GM19023 (cell line): ENCODE results near the gene MEAK7.

Source experiments
- ATAC-seq: cut with Tn5 transposase; IDR thresholded peaks from one replicate; pipeline ENCODE4 v1.9.1; 2021; ENCODE audit warnings: mild to moderate bottlenecking, moderate library complexity; ENCODE audit not compliant: unreplicated experiment

Gene MEAK7

GRCh38 chr16:84495506-84495905 is 9.0 kb downstream of the MEAK7 start:
- ATAC-seq = no peak

GRCh38 chr16:84489131-84489530 is 15.3 kb downstream of the MEAK7 start:
- ATAC-seq = no peak

- ATAC-seq = no peak
Measured at GRCh38 chr16:84487358-84487757, 17.1 kb downstream of the MEAK7 start.

GRCh38 chr16:84486551-84487235 is 17.8 kb downstream of the MEAK7 start:
- ATAC-seq = no peak

DNA sequence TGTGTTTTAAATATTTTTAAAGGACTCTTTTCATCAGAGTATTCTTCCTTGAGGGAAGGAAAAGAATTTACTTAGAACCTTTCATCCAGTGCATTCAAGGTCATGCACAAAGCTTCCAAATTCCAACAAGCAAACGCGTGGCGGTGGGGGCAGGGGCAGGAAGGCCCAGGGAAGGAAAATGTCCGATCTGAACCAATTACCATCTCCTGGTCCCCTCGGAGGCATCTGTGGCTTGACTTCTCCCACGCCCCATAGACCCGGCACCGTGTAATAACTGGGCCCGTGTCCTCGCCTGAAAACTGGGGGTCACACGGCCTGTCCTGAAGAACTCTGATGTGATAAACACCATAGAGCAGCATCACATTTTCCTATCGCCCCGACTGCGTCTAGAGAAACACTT is 18.3 kb downstream of the MEAK7 start:
- ATAC-seq = no peak

DNA sequence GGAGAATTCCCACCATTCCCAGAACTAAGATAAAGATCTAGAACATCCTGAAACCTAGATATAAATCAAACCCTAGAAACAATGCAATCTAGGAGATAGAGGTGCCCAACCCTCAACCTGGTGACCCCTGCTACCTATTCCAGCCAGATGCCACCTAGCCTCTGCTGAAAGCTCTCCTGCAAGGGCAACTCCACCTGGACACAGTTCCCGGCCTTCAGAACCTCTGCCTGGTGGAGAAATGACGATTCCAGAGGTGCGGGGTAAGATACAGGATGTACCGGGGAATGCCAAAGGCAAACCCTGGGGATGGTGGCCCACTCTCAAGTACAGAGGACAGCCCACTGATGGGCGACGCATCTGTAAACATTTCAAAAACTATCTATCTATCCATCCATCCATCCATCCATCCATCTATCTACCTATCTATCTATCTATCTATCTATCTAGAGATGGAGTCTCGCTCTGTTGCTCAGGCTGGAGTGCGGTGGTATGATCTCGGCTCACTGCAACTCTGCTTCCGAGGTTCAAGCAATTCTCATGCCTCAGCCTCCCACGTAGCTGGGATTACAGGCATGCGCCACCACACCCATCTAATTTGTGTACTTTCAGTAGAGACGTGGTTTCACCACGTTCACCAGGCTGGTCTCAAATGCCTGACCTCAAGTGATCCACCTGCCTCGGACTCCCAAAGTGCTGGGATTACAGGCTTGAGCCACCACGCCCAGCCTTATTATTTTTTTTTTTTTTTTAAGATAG is 19.0 kb downstream of the MEAK7 start:
- ATAC-seq = no peak

DNA sequence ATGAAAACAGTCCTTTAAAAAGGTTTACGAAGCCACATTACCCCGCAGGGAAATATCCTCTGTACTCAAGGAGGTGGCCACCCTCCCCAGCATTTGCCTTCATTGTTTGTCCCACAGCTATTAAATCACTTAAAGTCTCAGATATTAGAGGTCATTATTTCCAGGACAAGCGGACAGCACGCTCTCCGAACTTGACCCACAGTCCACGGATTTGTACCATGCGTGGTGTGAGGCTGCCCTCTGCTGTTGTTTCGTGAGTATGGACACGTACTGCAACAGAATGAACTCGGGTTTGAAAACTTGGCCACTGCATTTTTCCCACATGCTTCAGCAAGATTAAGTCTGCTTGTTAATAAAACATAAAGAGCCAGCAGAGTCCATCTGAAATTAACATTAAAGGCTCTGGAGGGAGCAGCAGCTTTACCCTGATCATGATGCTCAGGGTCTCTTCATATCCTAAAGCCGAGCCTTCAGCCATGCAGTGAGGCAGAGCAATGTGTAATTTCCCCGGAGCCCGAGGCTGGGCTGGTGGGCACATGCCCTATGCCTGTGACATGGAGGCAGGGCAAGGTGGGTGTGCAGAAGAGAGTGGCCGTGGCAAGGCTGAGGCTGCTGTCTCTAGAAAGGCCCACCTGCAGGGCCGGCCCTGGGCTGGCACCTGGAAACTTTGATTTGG is 19.7 kb downstream of the MEAK7 start:
- ATAC-seq = no peak

GRCh38 chr16:84483882-84484565 is 20.4 kb downstream of the MEAK7 start:
- no peak for ATAC-seq

DNA sequence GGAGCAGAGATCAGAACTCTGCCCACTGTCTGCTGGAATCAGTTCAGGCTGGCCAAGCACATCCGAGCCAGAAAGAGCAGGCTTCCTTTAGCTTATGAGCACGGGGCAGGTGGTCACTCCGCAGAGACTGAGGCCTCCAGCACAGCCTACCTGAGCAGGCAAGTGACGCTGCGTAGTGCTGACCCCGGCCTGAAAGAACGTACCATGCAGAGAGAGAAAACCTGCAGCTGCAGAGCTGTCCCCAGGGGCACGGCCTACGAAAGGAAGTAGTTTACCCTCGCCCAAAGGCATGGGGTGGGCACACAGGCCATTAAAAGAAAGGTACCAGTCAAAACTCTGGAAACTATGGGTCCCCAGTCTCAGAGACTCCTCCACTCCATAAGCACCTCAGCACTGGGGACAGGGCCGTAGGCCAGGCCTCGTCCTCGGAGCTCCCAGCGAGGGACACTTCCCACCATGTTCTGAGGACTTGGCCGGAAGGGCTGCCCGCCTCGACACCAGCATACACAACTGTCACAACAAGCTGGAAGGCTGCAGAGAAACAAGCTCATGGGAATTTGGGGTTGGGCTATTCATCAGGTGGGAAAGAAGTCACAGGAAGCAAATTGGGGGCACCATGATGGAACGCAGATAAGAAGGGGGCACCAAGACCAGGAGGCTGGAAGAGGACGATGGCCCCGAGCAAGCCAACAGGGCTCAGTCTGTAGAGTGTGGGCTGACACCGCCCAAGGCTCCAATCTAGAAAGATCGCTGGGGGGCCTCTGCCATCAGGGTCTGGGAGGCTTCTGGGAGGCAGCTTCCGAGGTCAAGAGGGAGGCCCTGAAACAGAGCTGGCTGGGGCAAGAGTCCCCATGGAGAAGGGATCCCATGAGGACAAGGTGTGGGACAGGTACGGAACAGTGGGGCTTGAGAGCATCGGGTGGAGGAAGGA is 21.2 kb downstream of the MEAK7 start:
- ATAC-seq = no peak

DNA sequence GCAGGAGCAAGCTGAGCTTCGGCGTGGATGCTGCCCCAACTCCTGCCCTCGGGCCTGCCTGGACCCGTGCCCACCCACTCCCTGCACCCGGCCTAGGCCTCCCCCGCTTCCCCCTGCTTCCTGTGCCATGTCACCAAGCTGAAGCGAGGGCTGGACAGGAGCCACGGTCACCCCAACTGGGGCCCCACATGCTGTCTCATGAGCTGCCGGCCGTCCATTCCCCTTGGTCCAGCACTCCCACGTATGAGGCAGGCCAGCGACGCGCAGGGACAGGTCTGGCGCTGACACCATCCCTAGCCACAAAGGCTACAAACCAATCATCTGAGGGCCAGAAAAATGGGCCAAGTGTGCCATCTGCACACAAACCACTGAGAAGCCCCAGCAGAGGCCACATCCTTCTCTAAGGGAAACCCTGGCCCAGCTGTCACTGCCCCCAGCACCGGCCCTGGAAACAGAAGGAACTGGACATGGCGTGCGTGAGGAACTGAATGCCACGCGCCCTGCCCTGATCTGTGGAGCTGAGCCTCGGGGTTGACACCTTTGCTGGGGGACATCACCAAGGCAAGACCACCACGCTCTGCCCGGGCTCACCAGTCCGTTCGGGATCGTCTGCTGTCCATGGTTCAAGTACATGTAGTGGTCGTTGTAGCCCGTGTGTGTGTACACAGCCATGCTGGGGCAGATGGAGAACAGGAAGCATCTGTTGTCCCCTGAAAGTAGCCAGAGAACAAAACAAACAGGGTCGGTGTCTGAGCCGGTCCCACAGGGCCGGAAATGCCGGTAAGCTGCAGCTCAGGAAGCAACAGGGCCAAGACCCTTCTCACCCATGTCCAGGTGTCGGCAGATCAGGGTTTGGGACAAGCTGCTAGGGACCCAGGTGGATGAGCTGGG is 22.2 kb downstream of the MEAK7 start:
- no peak for ATAC-seq

- ATAC-seq = no peak
Measured at GRCh38 chr16:84481051-84481735, 23.3 kb downstream of the MEAK7 start.

GRCh38 chr16:84479716-84480450 is 24.6 kb downstream of the MEAK7 start:
- ATAC-seq = no peak

DNA sequence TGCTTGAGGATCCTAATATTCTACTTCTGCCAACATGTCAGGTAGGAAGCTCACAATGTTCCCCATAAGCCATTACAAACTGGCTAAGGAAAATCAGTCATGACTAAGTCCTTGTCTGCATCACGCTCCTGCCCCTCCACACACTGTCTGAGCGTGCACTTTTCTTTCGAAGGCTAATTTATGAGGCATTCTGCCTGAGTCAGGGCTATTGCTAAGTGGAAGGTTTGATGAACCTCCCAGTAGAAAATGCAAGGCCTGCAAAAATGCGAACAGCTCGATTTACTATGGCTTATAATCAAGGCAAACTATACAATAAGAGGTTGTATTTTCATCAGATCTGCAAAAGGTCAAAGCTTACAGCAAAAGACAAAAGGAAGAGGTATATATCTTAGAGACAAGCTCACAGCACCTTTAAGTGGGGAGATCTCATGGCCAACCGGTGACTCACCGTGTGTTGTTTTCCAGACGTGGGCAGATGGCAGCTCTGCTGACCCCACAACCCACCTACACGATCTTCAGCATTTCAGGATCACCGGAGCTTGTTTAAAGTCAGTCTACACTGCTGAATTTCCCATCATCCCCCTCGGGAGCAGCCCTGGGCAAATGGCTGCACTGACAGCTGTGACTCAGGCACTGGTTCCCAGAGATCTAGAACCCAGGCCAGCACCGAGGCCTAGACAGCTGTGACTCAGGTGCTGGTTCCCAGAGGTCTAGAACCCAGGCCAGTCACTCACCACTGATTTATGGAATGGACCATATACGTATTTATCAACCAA is 26.1 kb downstream of the MEAK7 start:
- no peak for ATAC-seq

GRCh38 chr16:84477661-84478060 is 26.8 kb downstream of the MEAK7 start:
- ATAC-seq = no peak

GRCh38 chr16:84476401-84476800 is 28.1 kb downstream of the MEAK7 start:
- ATAC-seq = no peak

DNA sequence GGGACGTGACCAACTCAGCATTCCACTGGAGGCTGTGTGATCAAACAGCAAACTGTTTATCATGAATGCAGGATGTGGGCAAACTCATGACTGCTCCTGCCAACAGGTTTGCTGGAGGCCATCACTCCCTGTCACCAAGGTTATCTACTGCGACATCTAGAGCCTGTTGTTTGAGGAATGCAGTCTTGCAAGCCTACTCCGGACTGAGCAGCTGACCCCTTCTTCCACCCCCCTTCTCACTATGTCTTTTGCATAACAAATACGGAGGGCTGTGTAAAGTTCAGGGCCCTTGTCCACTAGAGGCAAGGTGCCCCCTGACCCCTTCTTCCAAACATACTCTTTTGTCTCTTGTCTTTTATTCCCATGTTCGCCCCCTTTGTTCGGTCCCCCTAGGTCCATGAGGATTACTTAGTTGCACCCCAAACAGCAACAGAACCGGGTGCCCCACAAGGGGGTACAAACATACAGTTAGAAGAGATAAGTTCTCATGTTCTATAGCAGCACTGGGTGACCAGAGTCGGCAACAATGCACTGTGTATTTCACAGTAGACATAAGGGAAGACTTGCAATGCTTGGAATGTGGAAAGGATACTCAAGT is 28.7 kb downstream of the MEAK7 start:
- no peak for ATAC-seq

- no peak for ATAC-seq
Measured at GRCh38 chr16:84471966-84472365, 32.5 kb downstream of the MEAK7 start.
